Keratinocyte (primary cell): ENCODE results near the gene DNAJB5. TPM values are rescaled to one million over a fixed set of nuclear protein-coding genes. Genes with fewer than 3 reads are reported as not detected.

ENCODE experiments used
- DNase-seq: peaks from one replicate; pipeline ENCODE4 v3.0.0-alpha.2; 2011; ENCODE audit warnings: low read depth, missing footprints, low spot score
- FAIRE-seq: peaks from 2 replicates; lab custom pipeline; 2011; peaks lifted over from hg19 to GRCh38; lab: Jason Lieb, UNC
- H2AFZ ChIP-seq: 2 replicates; pipeline ENCODE4 v1.6.0; 2012; ENCODE audit warnings: low read length, control low read depth, inconsistent platforms; ENCODE audit not compliant: control insufficient read depth
- H3K27ac ChIP-seq: 2 replicates; pipeline ENCODE4 v1.5.1; 2011; ENCODE audit warnings: low read length; ENCODE audit not compliant: control insufficient read depth, insufficient read depth
- H3K27me3 ChIP-seq: 3 replicates; pipeline ENCODE4 v1.6.0; 2011; ENCODE audit warnings: low read length; ENCODE audit not compliant: control insufficient read depth, insufficient read depth; ENCODE audit errors: extremely low read depth
- H3K36me3 ChIP-seq, 2 experiments: 2 replicates in 1 of 2; 3 replicates in 1 of 2; pipeline ENCODE4 v1.5.1; 2011; ENCODE audit warnings: low read length in 2 of 2, mild to moderate bottlenecking in 1 of 2; ENCODE audit not compliant: control insufficient read depth in 2 of 2, insufficient read depth in 2 of 2; ENCODE audit errors: extremely low read depth in 1 of 2
- H3K4me1 ChIP-seq: 3 replicates; pipeline ENCODE4 v1.5.1; 2011; ENCODE audit warnings: low read length; ENCODE audit not compliant: control insufficient read depth, insufficient read depth; ENCODE audit errors: extremely low read depth
- H3K4me2 ChIP-seq: 3 replicates; pipeline ENCODE4 v1.6.0; 2011; ENCODE audit warnings: low read depth, low read length; ENCODE audit not compliant: control insufficient read depth, insufficient read depth; ENCODE audit errors: extremely low read depth
- H3K4me3 ChIP-seq, 3 experiments: fragments of 200-600 bp in 1 of 3; sonication (generic) in 1 of 3; 2 replicates in 2 of 3; 3 replicates in 1 of 3; pipeline ENCODE4 v1.5.1; 2011 to 2016; ENCODE audit warnings: low read length in 3 of 3, mild to moderate bottlenecking in 3 of 3, control low read depth in 2 of 3, inconsistent platforms in 1 of 3, low read depth in 1 of 3, mixed read lengths in 1 of 3, mixed run types in 1 of 3, moderate library complexity in 1 of 3; ENCODE audit not compliant: control insufficient read depth in 2 of 3, insufficient read depth in 2 of 3; ENCODE audit errors: extremely low read depth in 1 of 3
- H3K79me2 ChIP-seq: 2 replicates; pipeline ENCODE4 v1.6.0; 2012; ENCODE audit warnings: low read length; ENCODE audit not compliant: control insufficient read depth, insufficient read depth
- H3K9ac ChIP-seq: 3 replicates; pipeline ENCODE4 v1.6.0; 2011; ENCODE audit warnings: low read length; ENCODE audit not compliant: control insufficient read depth, insufficient read depth; ENCODE audit errors: extremely low read depth
- H3K9me1 ChIP-seq: 3 replicates; pipeline ENCODE4 v1.6.0; 2011; ENCODE audit warnings: low read length; ENCODE audit not compliant: control insufficient read depth, insufficient read depth; ENCODE audit errors: extremely low read depth
- H3K9me3 ChIP-seq: 2 replicates; pipeline ENCODE4 v1.5.1; 2012; ENCODE audit warnings: low read depth, low read length; ENCODE audit not compliant: control insufficient read depth
- H4K20me1 ChIP-seq: 3 replicates; pipeline ENCODE4 v1.6.0; 2011; ENCODE audit warnings: low read length; ENCODE audit not compliant: control insufficient read depth, insufficient read depth; ENCODE audit errors: extremely low read depth
- EZH2 ChIP-seq: IDR thresholded peaks from one replicate; pipeline ENCODE4 v1.6.1; 2012; ENCODE audit warnings: inconsistent platforms, mild to moderate bottlenecking, low read length, moderate library complexity
- dilution Hi-C: fragments of 300-500 bp; cut with MboI; formaldehyde crosslinking; loops from one replicate; pipeline ENCODE4 v1.7.0; 2020; ENCODE audit warnings: low sequenced_read_pairs; ENCODE audit not compliant: extremely low pct_ligation_motif_present
- polyA plus RNA-seq, 5 experiments: library from polyadenylated mRNA; depleted of rRNA in 3 of 5; stranded (reverse) in 3 of 5; stranded (forward) in 1 of 5; unstranded in 1 of 5; fragments of >200 nt; gene quantifications; 1 replicate in 1 of 5; 2 replicates in 3 of 5; 3 replicates in 1 of 5; pipeline versions ENCODE4 v1.2.1 to v1.2.3, GENCODE V29; 2011 to 2012; ENCODE audit warnings: missing spikeins in 2 of 5, low read depth in 1 of 5, low replicate concordance in 1 of 5
- TF ChIP-seq, protein P1 (sequence below), 3 experiments: IDR thresholded peaks in 1 of 3; conservative IDR thresholded peaks in 1 of 3; optimal IDR thresholded peaks in 1 of 3; 2 replicates in 2 of 3; 3 replicates in 1 of 3; pipeline versions ENCODE3 to v1.5.1; 2011; ENCODE audit warnings: low read length in 3 of 3, mild to moderate bottlenecking in 3 of 3, moderate library complexity in 2 of 3, control low read depth in 1 of 3, inconsistent platforms in 1 of 3; ENCODE audit not compliant: insufficient read depth in 2 of 3; ENCODE audit errors: extremely low read depth in 1 of 3

Gene DNAJB5
- polyA plus RNA-seq, 1 donor (not counting 4 experiments of a cell fraction or from before 2014, with no cell fraction given): 2.4 TPM

DNA sequence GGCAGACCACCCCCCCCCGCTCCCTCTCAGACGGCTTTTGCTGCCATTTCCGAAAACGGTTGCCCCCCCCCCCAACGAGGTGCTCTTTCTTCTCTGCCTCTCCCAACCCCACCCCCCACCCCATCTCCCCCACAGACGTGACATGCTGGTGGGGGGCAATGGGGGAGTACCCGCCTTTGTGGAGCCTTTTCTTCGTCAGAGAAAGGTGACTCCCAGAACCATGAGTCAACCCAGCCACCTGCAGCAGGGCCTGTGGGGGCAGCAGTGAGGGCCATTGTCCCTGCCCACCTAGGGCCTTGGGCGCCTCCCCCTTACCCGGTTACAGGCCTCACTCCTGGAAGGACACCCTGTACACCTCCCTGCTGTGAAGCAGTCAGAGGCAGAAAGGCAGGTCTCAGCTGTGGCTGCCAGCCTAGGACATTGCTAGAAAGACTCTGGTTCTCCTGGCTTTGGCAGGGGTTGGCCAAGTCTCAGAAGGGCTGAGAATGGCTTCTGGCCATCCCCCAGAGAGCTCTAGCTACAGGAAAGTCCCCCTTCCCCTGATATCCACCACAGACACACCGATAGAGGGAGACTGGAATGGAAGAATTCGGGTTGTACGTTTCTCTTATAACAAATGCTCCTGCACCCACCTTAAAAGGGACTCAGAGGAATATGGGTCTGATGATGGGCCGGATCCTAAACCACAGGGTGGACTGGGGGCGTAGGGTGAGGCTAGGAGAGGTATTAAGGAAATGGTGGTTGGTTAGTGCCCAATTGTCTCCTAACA is 2.2 kb downstream of the DNAJB5 start:
- peaks cover 3% of the 10 kb centered on the region for H3K9me1 ChIP-seq

DNA sequence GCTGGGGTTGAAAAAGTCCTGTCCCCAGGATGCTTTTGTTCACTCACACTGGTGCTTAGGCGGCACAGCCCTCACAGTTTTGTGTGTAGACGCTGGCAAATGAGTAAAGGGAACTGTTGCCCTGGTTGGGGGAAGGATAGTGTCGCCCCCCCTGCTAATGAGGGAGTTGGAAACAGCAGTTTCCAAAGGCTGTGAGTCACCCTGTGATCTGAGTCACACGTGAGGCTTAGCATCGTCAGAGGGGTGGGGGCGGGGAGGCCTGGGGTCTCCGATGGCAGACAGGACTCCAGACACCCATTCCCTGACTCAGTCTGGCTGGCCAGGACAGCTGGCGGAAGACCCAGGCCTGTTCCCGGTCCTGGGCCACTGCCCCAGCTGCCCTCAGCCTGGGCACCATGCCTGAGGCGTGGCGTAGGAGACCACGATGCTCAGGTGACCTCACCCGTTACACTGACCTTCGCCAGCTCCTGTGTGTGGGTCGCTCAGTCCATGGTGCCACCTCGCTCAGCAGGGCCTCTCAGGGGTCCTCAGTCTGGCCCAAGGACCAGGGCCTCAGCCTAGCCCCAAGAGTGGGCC is 2.9 kb downstream of the DNAJB5 start:
- Histone ChIP-seq H3K4me2 (peak overlapping the region; percentile 62), H3K36me3 (peaks cover 6 to 13% of the 10 kb centered on the region in 2 experiments), H3K27me3 (no peaks in the 10 kb centered on the region), H2AFZ (no peak overlapping the region), H3K9me3 (no peaks in the 10 kb centered on the region), H3K9me1 (peaks cover 1% of the 10 kb centered on the region), H3K27ac (peak overlapping the region; percentile 62), H3K4me3 (peak overlapping the region in 1 of 3 experiments; percentile 30), H4K20me1 (no peaks in the 10 kb centered on the region), H3K9ac (peak overlapping the region; percentile 29), H3K4me1 (peaks cover 64% of the 10 kb centered on the region), H3K79me2 (no peaks in the 10 kb centered on the region)
- peak; percentile 89 for FAIRE-seq
- dilution Hi-C loops: no loop called here
- DNase-seq: peak; percentile 67
- no peak for TF ChIP-seq EZH2
- TF ChIP-seq, protein P1, sequence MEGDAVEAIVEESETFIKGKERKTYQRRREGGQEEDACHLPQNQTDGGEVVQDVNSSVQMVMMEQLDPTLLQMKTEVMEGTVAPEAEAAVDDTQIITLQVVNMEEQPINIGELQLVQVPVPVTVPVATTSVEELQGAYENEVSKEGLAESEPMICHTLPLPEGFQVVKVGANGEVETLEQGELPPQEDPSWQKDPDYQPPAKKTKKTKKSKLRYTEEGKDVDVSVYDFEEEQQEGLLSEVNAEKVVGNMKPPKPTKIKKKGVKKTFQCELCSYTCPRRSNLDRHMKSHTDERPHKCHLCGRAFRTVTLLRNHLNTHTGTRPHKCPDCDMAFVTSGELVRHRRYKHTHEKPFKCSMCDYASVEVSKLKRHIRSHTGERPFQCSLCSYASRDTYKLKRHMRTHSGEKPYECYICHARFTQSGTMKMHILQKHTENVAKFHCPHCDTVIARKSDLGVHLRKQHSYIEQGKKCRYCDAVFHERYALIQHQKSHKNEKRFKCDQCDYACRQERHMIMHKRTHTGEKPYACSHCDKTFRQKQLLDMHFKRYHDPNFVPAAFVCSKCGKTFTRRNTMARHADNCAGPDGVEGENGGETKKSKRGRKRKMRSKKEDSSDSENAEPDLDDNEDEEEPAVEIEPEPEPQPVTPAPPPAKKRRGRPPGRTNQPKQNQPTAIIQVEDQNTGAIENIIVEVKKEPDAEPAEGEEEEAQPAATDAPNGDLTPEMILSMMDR (optimal IDR thresholded peaks at IDR 0.05 in 1 of 3, IDR thresholded peaks at IDR 0.05 in 1 of 3, conservative IDR thresholded peaks at IDR 0.05 in 1 of 3; ENCODE audit: extremely low read depth in 1 of 3, insufficient read depth in 2 of 3, low read length in 3 of 3): no peak

More for the DNA sequence above, 2.2 kb downstream of the DNAJB5 start:
- no peak overlapping the region for H2AFZ ChIP-seq
- peaks cover 71% of the 10 kb centered on the region for H3K4me1 ChIP-seq
- no peaks in the 10 kb centered on the region for H4K20me1 ChIP-seq
- TF ChIP-seq, protein P1 (optimal IDR thresholded peaks at IDR 0.05 in 1 of 3, IDR thresholded peaks at IDR 0.05 in 1 of 3, conservative IDR thresholded peaks at IDR 0.05 in 1 of 3; ENCODE audit: extremely low read depth in 1 of 3, insufficient read depth in 2 of 3, low read length in 3 of 3): peak in 1 of 3 experiments; percentile 30
- no peak for TF ChIP-seq EZH2
- dilution Hi-C loops: no loop called here
- DNase-seq (no peak), FAIRE-seq (no peak)
- H3K9ac ChIP-seq: peak overlapping the region; percentile 29
- no peaks in the 10 kb centered on the region for H3K79me2 ChIP-seq
- peak overlapping the region in 1 of 3 experiments; percentile 30 for H3K4me3 ChIP-seq
- H3K27ac ChIP-seq: peak overlapping the region; percentile 62
- peaks cover 4 to 9% of the 10 kb centered on the region in 2 experiments for H3K36me3 ChIP-seq
- H3K9me3 ChIP-seq: no peaks in the 10 kb centered on the region
- H3K4me2 ChIP-seq: peak overlapping the region; percentile 62
- H3K27me3 ChIP-seq: no peaks in the 10 kb centered on the region
